ENCODE results near the gene DNMT3L.

DNA sequence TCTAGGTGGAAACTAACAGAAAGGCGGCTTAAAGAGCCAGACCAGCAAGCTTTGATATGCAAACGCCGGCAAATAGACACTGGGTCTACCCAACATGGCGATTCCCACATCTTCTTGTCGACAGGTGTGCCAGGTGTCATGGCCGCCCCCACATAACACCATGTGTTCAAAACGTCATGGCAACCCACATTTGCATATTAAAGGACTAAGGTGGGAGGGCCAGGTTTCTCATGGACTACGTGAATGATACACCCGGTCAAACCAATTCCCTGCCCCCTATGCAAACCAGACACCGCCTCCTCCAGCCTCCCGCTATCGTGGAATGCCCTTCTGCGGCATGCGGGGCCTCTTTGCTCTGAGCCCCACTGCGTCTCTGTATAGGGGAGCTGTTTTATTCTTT lies 62.2 kb downstream of the DNMT3L start:
- no peak for TF ChIP-seq CTCF (IDR thresholded peaks at IDR 0.05)
- no peak for TF ChIP-seq POLR2AphosphoS5 (IDR thresholded peaks at IDR 0.05)
